NB4 (cell line): ENCODE data around the gene ILK.

ENCODE experiments used
- CTCF ChIP-seq: IDR thresholded peaks from one replicate; pipeline ENCODE4 v1.5.1; 2012; ENCODE audit warnings: low read depth, low read length
- TF ChIP-seq, protein P1 (sequence below): IDR thresholded peaks from 2 replicates; pipeline ENCODE4 v1.6.1; 2011; ENCODE audit warnings: low read depth, low read length

DNA sequence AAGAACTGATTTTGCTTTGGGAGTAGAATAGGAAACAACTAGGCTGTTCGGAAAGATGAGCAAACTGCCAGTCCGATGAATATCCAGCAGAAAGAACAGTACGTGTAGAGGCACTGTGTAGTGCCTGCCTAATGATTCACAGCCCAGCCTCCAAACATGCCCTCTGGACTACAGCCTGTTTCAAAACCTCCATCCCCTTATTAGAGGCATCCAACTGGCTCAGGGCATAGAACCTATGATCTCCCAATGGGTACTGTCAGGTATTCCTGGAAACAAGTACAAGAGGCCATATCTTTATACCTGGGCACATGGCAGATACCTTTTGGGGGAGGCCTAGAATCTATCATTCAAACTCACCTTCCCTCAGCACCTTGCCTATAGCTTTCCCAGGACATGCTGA lies 5.0 kb upstream of the ILK start:
- no peak for TF ChIP-seq CTCF
- TF ChIP-seq, protein P1, sequence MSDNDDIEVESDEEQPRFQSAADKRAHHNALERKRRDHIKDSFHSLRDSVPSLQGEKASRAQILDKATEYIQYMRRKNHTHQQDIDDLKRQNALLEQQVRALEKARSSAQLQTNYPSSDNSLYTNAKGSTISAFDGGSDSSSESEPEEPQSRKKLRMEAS = no peak
